Motor neuron (in vitro differentiated cells): Measurements from ENCODE around the gene PCAT6. TPM values are rescaled to one million over a fixed set of nuclear protein-coding genes. Genes with fewer than 3 reads are reported as not detected.
A peak's percentile ranks its signal among the peaks of the same experiment; 100 is the strongest.

Experiments
- ATAC-seq, 8 experiments: fragments of 200-7000 bp; cut with Tn5 transposase; replicated peaks in 6 of 8; 2 replicates each; pipeline ENCODE4 v1.8.0; 2021; ENCODE audit warnings: mild to moderate bottlenecking in 8 of 8, moderate library complexity in 8 of 8
- H3K27ac ChIP-seq, 2 donors: fragments of 250-450 bp; sonication (Bioruptor Pico); 2 replicates each; pipeline ENCODE4 v1.9.0; 2021; ENCODE audit warnings: antibody characterized with exemption in 2 of 2, mild to moderate bottlenecking in 2 of 2, moderate library complexity in 1 of 2
- H3K4me1 ChIP-seq, 2 donors: fragments of 250-450 bp; sonication (Bioruptor Pico); replicated peaks in 1 of 2; 2 replicates each; pipeline ENCODE4 v1.6.1; 2021; ENCODE audit warnings: antibody characterized with exemption in 2 of 2, mild to moderate bottlenecking in 2 of 2, moderate library complexity in 1 of 2
- H3K4me3 ChIP-seq, 5 donors: fragments of 250-450 bp; sonication (Bioruptor Pico); 2 replicates each; pipeline ENCODE4 v1.9.0; 2021; ENCODE audit warnings: antibody characterized with exemption in 5 of 5, mild to moderate bottlenecking in 5 of 5, moderate library complexity in 4 of 5
- WGBS, 10 experiments: fragments of 450-650 bp; shearing (Covaris generic); methylation state at CpG; one replicate each; pipeline ENCODE4 v1.0.0; 2022; 5-methylcytosine and 5-hydroxymethylcytosine counted together
- in situ Hi-C, 9 experiments: fragments of 400-800 bp; cut with MboI; loops; one replicate each; pipeline ENCODE4 v1.15.0; 2021; ENCODE audit warnings: low sequenced_read_pairs in 9 of 9, low pct_unique_long_range_greater_than_20kb in 2 of 9; ENCODE audit not compliant: unreplicated experiment in 9 of 9
- total RNA-seq, 8 experiments: library from RNA; unstranded; fragments of 300-600 nt; gene quantifications; 2 replicates each; pipeline versions ENCODE4 v1.2.3 to v1.2.4, GENCODE V29; 2022

Gene PCAT6
- total RNA-seq, 8 experiments from 2014 or later = 1.1 to 15.1 (median 4.4) TPM

GRCh38 chr1:202858789-202859414, 48.1 kb downstream of the PCAT6 start:
- Histone ChIP-seq H3K4me1 (peaks cover 2 to 3% of the 10 kb centered on the region in 2 donors), H3K27ac (no peak overlapping the region), H3K4me3 (no peak overlapping the region)
- in situ Hi-C loops = no loop called here
- ATAC-seq = no peak
- WGBS, 10 experiments = 67 to 100% (median 96%) methylated on average over 2 to 7 of the region's 10 CpGs; no CpG with 5 or more reads in 3 of the 10 experiments

GRCh38 chr1:202860744-202861419, 50.1 kb downstream of the PCAT6 start:
- peak overlapping the region; percentile 57 to 65 (median 63) for H3K4me3 ChIP-seq
- in situ Hi-C loops = no loop called here
- peak overlapping the region; percentile 0 to 11 for H3K27ac ChIP-seq
- WGBS, 10 experiments = 0 to 20% (median 6%) methylated on average over 1 to 13 of the region's 50 CpGs; no CpG with 5 or more reads in 4 of the 10 experiments
- H3K4me1 ChIP-seq = peaks cover 2 to 3% of the 10 kb centered on the region in 2 donors
- ATAC-seq = peak; percentile 45 to 61 (median 54)

Other genes starting within 250 kb of the PCAT6 start
- gene SYT2, start 100.5 kb upstream of the PCAT6 start, total RNA-seq = 10 to 100 TPM in 2 of 8 experiments, 1 to 10 TPM in 4, under 1 TPM in 2; 0.29 to 23.5 (median 5.5) TPM
- gene KDM5B, start 2.5 kb upstream of the PCAT6 start, total RNA-seq = 100 to 1,000 TPM in 5 of 8 experiments, 10 to 100 TPM in 3; 49.0 to 191 (median 166) TPM
- gene RABIF, start 78.2 kb downstream of the PCAT6 start, total RNA-seq = 10 to 100 TPM in 6 of 8 experiments, 1 to 10 TPM in 2; 8.1 to 16.3 (median 10.8) TPM
- 10 to 100 TPM; 16.4 to 42.5 (median 31.9) TPM for gene KLHL12, start 116.3 kb downstream of the PCAT6 start, total RNA-seq
- 10 to 100 TPM; 59.0 to 91.2 (median 67.8) TPM for gene ADIPOR1, start 147.4 kb downstream of the PCAT6 start, total RNA-seq
- 10 to 100 TPM; 33.6 to 90.0 (median 39.5) TPM for gene CYB5R1, start 156.3 kb downstream of the PCAT6 start, total RNA-seq
- 100 to 1,000 TPM in 1 of 8 experiments, 10 to 100 TPM in 7; 33.6 to 124 (median 62.1) TPM for gene TMEM183A, start 196.4 kb downstream of the PCAT6 start, total RNA-seq
- 10 to 100 TPM in 4 of 8 experiments, 1 to 10 TPM in 4; 1.5 to 34.3 (median 10.7) TPM for gene PPFIA4, start 215.5 kb downstream of the PCAT6 start, total RNA-seq